Sigmoid colon (tissue), 7 donors: ENCODE results near the gene ALS2. TPM values are rescaled to one million over a fixed set of nuclear protein-coding genes. Genes with fewer than 3 reads are reported as not detected.

Source experiments
- DNase-seq: peaks from one replicate; pipeline ENCODE4 v3.0.0-alpha.2; 2019
- H3K27ac ChIP-seq, 4 donors: fragments of 200-600 bp; sonication (generic); one replicate each; pipeline ENCODE4 v1.5.1; 2016 to 2019; ENCODE audit warnings: mild to moderate bottlenecking in 1 of 4
- H3K27me3 ChIP-seq, 3 donors: fragments of 200-600 bp; sonication (generic); one replicate each; pipeline ENCODE4 v1.5.1; 2019; ENCODE audit warnings: mild to moderate bottlenecking in 1 of 3
- H3K36me3 ChIP-seq, 4 donors: fragments of 200-600 bp; sonication (generic); one replicate each; pipeline ENCODE4 v1.5.1; 2016 to 2019
- H3K4me1 ChIP-seq, 4 donors: fragments of 200-600 bp; sonication (generic); one replicate each; pipeline ENCODE4 v1.5.1; 2017 to 2019
- H3K4me3 ChIP-seq, 4 donors: fragments of 200-600 bp; sonication (generic); one replicate each; pipeline ENCODE4 v1.5.1; 2017 to 2019; ENCODE audit warnings: mild to moderate bottlenecking in 2 of 4, moderate library complexity in 1 of 4
- H3K9me3 ChIP-seq, 4 donors: fragments of 200-600 bp in 3 of 4; sonication (generic) in 3 of 4; one replicate each; pipeline versions ENCODE4 v1.5.1 to v1.6.1; 2013 to 2019
- CTCF ChIP-seq, 4 experiments: fragments of 450-650 bp in 3 of 4; fragments of 200-600 bp in 1 of 4; IDR thresholded peaks; one replicate each; pipeline ENCODE4 v1.5.1; 2016 to 2019; ENCODE audit warnings: antibody characterized with exemption in 4 of 4, mild to moderate bottlenecking in 3 of 4, moderate library complexity in 2 of 4
- EP300 ChIP-seq, 4 donors: sonication (generic); formaldehyde crosslinking; IDR thresholded peaks; one replicate each; pipeline ENCODE4 v1.6.1; 2017; ENCODE audit warnings: antibody characterized with exemption in 4 of 4
- POLR2A ChIP-seq, 2 donors: fragments of 450-650 bp; IDR thresholded peaks; one replicate each; pipeline ENCODE4 v1.6.1; 2016; ENCODE audit warnings: antibody characterized with exemption in 2 of 2, mild to moderate bottlenecking in 2 of 2, moderate library complexity in 2 of 2
- POLR2AphosphoS5 ChIP-seq, 4 donors: sonication (generic); formaldehyde crosslinking; IDR thresholded peaks; one replicate each; pipeline ENCODE4 v1.6.1; 2017; ENCODE audit warnings: antibody characterized with exemption in 4 of 4
- WGBS, 2 donors: extraction: QIAGEN DNeasy Blood & Tissue Kit; methylation state at CpG; one replicate each; pipeline ENCODE4 v1.1.7; 2013; 5-methylcytosine and 5-hydroxymethylcytosine counted together
- intact Hi-C: fragments of 100-400 bp; cut with DNase I; formaldehyde crosslinking; loops from one replicate; pipeline ENCODE4 v1.15.1; 2023
- polyA plus RNA-seq, 3 donors: library from polyadenylated mRNA; stranded (reverse); fragments of 200-250 nt; gene quantifications; one replicate each; pipeline ENCODE4 v1.2.3, GENCODE V29; 2013
- total RNA-seq, 4 donors: library from RNA; depleted of rRNA; stranded (reverse); fragments of >200 nt; gene quantifications; one replicate each; pipeline ENCODE4 v1.1.0, GENCODE V29; 2016
- donor health status: healthy with polysubstance abuse.
- donor health status: Bipolar disorder and iron deficiency.
- donor health status: healthy.

Gene ALS2
- total and polyA plus RNA-seq, 7 donors, result 3.0 to 20.9 (median 17.4) TPM

- Histone ChIP-seq H3K9me3 (no peaks in the 10 kb centered on the region), H3K27ac (no peak overlapping the region), H3K4me1 (no peaks in the 10 kb centered on the region), H3K36me3 (no peaks in the 10 kb centered on the region), H3K27me3 (no peaks in the 10 kb centered on the region), H3K4me3 (no peak overlapping the region)
- DNase-seq, result no peak
- TF ChIP-seq POLR2AphosphoS5 (IDR thresholded peaks at IDR 0.05) (no peak), POLR2A (IDR thresholded peaks at IDR 0.05) (no peak), CTCF (IDR thresholded peaks at IDR 0.05) (no peak), EP300 (IDR thresholded peaks at IDR 0.05) (no peak)
- 80 to 86% methylated on average over 7 of the region's 7 CpGs for WGBS, 2 donors
- intact Hi-C loops, result loop anchor here (5.0 kb wide), 1 partner anchor 234 kb away; the partner anchor contains the start of gene FZD7
Measured at GRCh38 chr2:201798252-201798913, 17.6 kb upstream of the ALS2 start.

- H3K36me3 ChIP-seq, result no peaks in the 10 kb centered on the region
- 69 to 72% methylated on average over 5 of the region's 5 CpGs for WGBS, 2 donors
- TF ChIP-seq POLR2A (IDR thresholded peaks at IDR 0.05), result no peak
- no peak for TF ChIP-seq POLR2AphosphoS5 (IDR thresholded peaks at IDR 0.05)
- no peak for TF ChIP-seq EP300 (IDR thresholded peaks at IDR 0.05)
- TF ChIP-seq CTCF (IDR thresholded peaks at IDR 0.05), result no peak
- no peak overlapping the region for H3K27ac ChIP-seq
- intact Hi-C loops, result loop anchor here (2.0 to 5.0 kb wide), 2 partner anchors 235 to 381 kb away; partner anchors contain the start of gene FZD7
- H3K4me1 ChIP-seq, result no peaks in the 10 kb centered on the region
- H3K9me3 ChIP-seq, result no peaks in the 10 kb centered on the region
- no peaks in the 10 kb centered on the region for H3K27me3 ChIP-seq
- no peak for DNase-seq
- no peak overlapping the region for H3K4me3 ChIP-seq
Measured at GRCh38 chr2:201797175-201797840, 16.6 kb upstream of the ALS2 start.

GRCh38 chr2:201796478-201796865 is 15.7 kb upstream of the ALS2 start:
- TF ChIP-seq EP300 (IDR thresholded peaks at IDR 0.05) (no peak), POLR2AphosphoS5 (IDR thresholded peaks at IDR 0.05) (no peak), CTCF (IDR thresholded peaks at IDR 0.05) (no peak), POLR2A (IDR thresholded peaks at IDR 0.05) (no peak)
- intact Hi-C loops, result loop anchor here (2.0 to 5.0 kb wide), 2 partner anchors 236 to 382 kb away; partner anchors contain the start of gene FZD7
- no peak overlapping the region for H3K27ac ChIP-seq

GRCh38 chr2:201795607-201796477 is 15.1 kb upstream of the ALS2 start:
- TF ChIP-seq CTCF (IDR thresholded peaks at IDR 0.05), result peak; percentile 22 to 53 (median 52)
- no peak for TF ChIP-seq EP300 (IDR thresholded peaks at IDR 0.05)
- no peaks in the 10 kb centered on the region for H3K27me3 ChIP-seq
- H3K36me3 ChIP-seq, result no peaks in the 10 kb centered on the region
- intact Hi-C loops, result loop anchor here (2.0 to 5.0 kb wide), 2 partner anchors 236 to 383 kb away; partner anchors contain the start of gene FZD7
- H3K4me1 ChIP-seq, result no peaks in the 10 kb centered on the region
- no peak for DNase-seq
- WGBS, 2 donors, result 30 to 36% methylated on average over 5 of the region's 5 CpGs
- H3K9me3 ChIP-seq, result no peaks in the 10 kb centered on the region
- H3K4me3 ChIP-seq, result no peak overlapping the region
- H3K27ac ChIP-seq, result no peak overlapping the region

More at GRCh38 chr2:201796478-201796865, 15.7 kb upstream of the ALS2 start:
- DNase-seq, result no peak
- no peak overlapping the region for H3K4me3 ChIP-seq
- H3K4me1 ChIP-seq, result no peaks in the 10 kb centered on the region
- H3K36me3 ChIP-seq, result no peaks in the 10 kb centered on the region
- no peaks in the 10 kb centered on the region for H3K9me3 ChIP-seq
- no peaks in the 10 kb centered on the region for H3K27me3 ChIP-seq
